NK-92 treated with Interleukin-12 subunit alpha and Interleukin-12 subunit beta, amount 100 ng/mL, for 24 hours (cell line): Measurements from ENCODE around the gene BRSK2.

Experiments
- DNase-seq: peaks from one replicate; lab custom pipeline; 2025; lab: John Stamatoyannopoulos, UW

Gene BRSK2

GRCh38 chr11:1377231-1377780 lies 12.4 kb upstream of the BRSK2 start:
- no peak for DNase-seq

GRCh38 chr11:1381793-1382425 lies 7.8 kb upstream of the BRSK2 start:
- no peak for DNase-seq

- DNase-seq = no peak
These were observed 7.3 kb upstream of the BRSK2 start for GRCh38 chr11:1382429-1382828.

- no peak for DNase-seq
These were observed 6.7 kb upstream of the BRSK2 start for GRCh38 chr11:1382831-1383607.

GRCh38 chr11:1384199-1384970 lies 5.3 kb upstream of the BRSK2 start:
- DNase-seq = no peak

- no peak for DNase-seq
These were observed 2.2 kb upstream of the BRSK2 start for GRCh38 chr11:1387521-1387920.

- no peak for DNase-seq
These were observed 1.6 kb upstream of the BRSK2 start for GRCh38 chr11:1387961-1388762.

GRCh38 chr11:1388763-1389102 lies 1.0 kb upstream of the BRSK2 start:
- DNase-seq = no peak

- no peak for DNase-seq
These were observed 417 bp upstream of the BRSK2 start for GRCh38 chr11:1389103-1389931.

GRCh38 chr11:1390569-1391164 lies 933 bp downstream of the BRSK2 start:
- DNase-seq = no peak

GRCh38 chr11:1391165-1392075 lies 1.7 kb downstream of the BRSK2 start:
- DNase-seq = no peak

- DNase-seq = no peak
These were observed 2.4 kb downstream of the BRSK2 start for GRCh38 chr11:1392111-1392510.

GRCh38 chr11:1392561-1392960 lies 2.8 kb downstream of the BRSK2 start:
- DNase-seq = no peak

- DNase-seq = no peak
These were observed 3.4 kb downstream of the BRSK2 start for GRCh38 chr11:1393038-1393710.

- no peak for DNase-seq
These were observed 5.4 kb downstream of the BRSK2 start for GRCh38 chr11:1394936-1395772.

- no peak for DNase-seq
These were observed 6.1 kb downstream of the BRSK2 start for GRCh38 chr11:1395773-1396374.

GRCh38 chr11:1396375-1396841 lies 6.7 kb downstream of the BRSK2 start:
- no peak for DNase-seq
